HCT116 (cell line): ENCODE results near the gene MEP1A.

Experiments
- EGR1 ChIP-seq: IDR thresholded peaks from 2 replicates; pipeline ENCODE4 v1.6.1; 2012; ENCODE audit warnings: low read depth
- EZH2 ChIP-seq: fragments of 200-600 bp; sonication (generic); IDR thresholded peaks from 2 replicates; pipeline ENCODE4 v1.6.1; 2017; ENCODE audit warnings: antibody characterized with exemption, mixed run types
- POLR2A ChIP-seq: IDR thresholded peaks from 2 replicates; pipeline ENCODE4 v1.7.0; 2011; ENCODE audit warnings: borderline replicate concordance; ENCODE audit not compliant: insufficient read depth, insufficient read length; ENCODE audit errors: extremely low read depth
- POLR2AphosphoS5 ChIP-seq: IDR thresholded peaks from 2 replicates; pipeline ENCODE4 v1.6.1; 2011; ENCODE audit warnings: mild to moderate bottlenecking, low read depth, low read length, moderate library complexity
- YY1 ChIP-seq: IDR thresholded peaks from 2 replicates; pipeline ENCODE4 v1.6.1; 2011; ENCODE audit warnings: low read length, low read depth, moderate library complexity, mild to moderate bottlenecking; ENCODE audit not compliant: insufficient replicate concordance; ENCODE audit errors: extremely low read depth
- TF ChIP-seq, protein P1 (sequence below), 3 experiments: fragments of 200-600 bp in 1 of 3; sonication (generic) in 1 of 3; IDR thresholded peaks in 2 of 3; conservative IDR thresholded peaks in 1 of 3; 2 replicates each; pipeline ENCODE4 v1.5.1; 2012 to 2017; ENCODE audit warnings: low read depth in 2 of 3, low read length in 2 of 3, antibody characterized with exemption in 1 of 3, borderline replicate concordance in 1 of 3, control low read depth in 1 of 3, mild to moderate bottlenecking in 1 of 3, mixed read lengths in 1 of 3, mixed run types in 1 of 3, moderate library complexity in 1 of 3; ENCODE audit not compliant: insufficient read depth in 1 of 3

DNA sequence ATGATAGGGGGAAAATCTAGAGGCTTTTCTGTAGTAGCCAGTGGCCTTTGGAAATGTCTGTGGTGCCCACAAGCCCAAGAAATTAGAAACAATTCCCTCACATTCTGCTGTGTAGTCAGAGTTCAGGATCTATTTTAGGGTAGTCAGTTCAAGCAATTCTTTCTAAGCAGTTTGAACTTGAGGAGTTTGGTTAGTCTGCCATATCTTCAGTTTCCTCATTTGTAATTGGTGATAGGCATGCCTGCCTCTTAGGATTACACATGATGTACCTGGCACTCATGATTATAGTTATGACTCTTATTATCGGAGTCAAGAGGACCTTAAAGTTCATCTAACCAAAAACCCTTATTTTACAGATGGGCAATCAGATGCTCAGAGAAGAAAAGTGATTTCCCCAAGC lies 21.2 kb upstream of the MEP1A start:
- TF ChIP-seq, protein P1, sequence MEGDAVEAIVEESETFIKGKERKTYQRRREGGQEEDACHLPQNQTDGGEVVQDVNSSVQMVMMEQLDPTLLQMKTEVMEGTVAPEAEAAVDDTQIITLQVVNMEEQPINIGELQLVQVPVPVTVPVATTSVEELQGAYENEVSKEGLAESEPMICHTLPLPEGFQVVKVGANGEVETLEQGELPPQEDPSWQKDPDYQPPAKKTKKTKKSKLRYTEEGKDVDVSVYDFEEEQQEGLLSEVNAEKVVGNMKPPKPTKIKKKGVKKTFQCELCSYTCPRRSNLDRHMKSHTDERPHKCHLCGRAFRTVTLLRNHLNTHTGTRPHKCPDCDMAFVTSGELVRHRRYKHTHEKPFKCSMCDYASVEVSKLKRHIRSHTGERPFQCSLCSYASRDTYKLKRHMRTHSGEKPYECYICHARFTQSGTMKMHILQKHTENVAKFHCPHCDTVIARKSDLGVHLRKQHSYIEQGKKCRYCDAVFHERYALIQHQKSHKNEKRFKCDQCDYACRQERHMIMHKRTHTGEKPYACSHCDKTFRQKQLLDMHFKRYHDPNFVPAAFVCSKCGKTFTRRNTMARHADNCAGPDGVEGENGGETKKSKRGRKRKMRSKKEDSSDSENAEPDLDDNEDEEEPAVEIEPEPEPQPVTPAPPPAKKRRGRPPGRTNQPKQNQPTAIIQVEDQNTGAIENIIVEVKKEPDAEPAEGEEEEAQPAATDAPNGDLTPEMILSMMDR (IDR thresholded peaks at IDR 0.05 in 2 of 3, conservative IDR thresholded peaks at IDR 0.05 in 1 of 3; ENCODE audit: borderline replicate concordance in 1 of 3, insufficient read depth in 1 of 3, low read depth in 2 of 3, low read length in 2 of 3): no peak
- no peak for TF ChIP-seq EZH2
- TF ChIP-seq YY1: no peak
- TF ChIP-seq POLR2A: no peak
- TF ChIP-seq EGR1: no peak
- TF ChIP-seq POLR2AphosphoS5: no peak
